Endodermal cell (in vitro differentiated cells): ENCODE data around the gene DNAH2. TPM values are rescaled to one million over a fixed set of nuclear protein-coding genes. Genes with fewer than 3 reads are reported as not detected.
A peak's percentile ranks its signal among the peaks of the same experiment; 100 is the strongest.

Source experiments
- DNase-seq: peaks from one replicate; pipeline ENCODE4 v3.0.0-alpha.2; 2017
- H3K27ac ChIP-seq: 2 replicates; pipeline ENCODE4 v1.5.1; 2013; ENCODE audit warnings: mild to moderate bottlenecking, low read depth, low read length, moderate library complexity
- H3K27me3 ChIP-seq: 2 replicates; pipeline ENCODE4 v1.6.1; 2013; ENCODE audit warnings: mild to moderate bottlenecking, low read length, moderate library complexity; ENCODE audit not compliant: insufficient read depth, control insufficient read depth, poor library complexity, severe bottlenecking
- H3K36me3 ChIP-seq: 2 replicates; pipeline ENCODE4 v1.7.0; 2013; ENCODE audit warnings: mild to moderate bottlenecking, low read length, moderate library complexity; ENCODE audit not compliant: control insufficient read depth, insufficient read depth
- H3K4me1 ChIP-seq: one replicate; pipeline ENCODE4 v1.7.0; 2013; ENCODE audit warnings: low read length; ENCODE audit not compliant: control insufficient read depth, insufficient read depth
- H3K4me3 ChIP-seq: 2 replicates; pipeline ENCODE4 v1.5.1; 2013; ENCODE audit warnings: mild to moderate bottlenecking, low read length, moderate library complexity
- H3K9ac ChIP-seq: 2 replicates; pipeline ENCODE4 v1.6.1; 2013; ENCODE audit warnings: mild to moderate bottlenecking, low read length, moderate library complexity; ENCODE audit not compliant: poor library complexity, severe bottlenecking; ENCODE audit errors: extremely low read depth
- H3K9me3 ChIP-seq: 2 replicates; pipeline ENCODE4 v1.6.1; 2013; ENCODE audit warnings: mild to moderate bottlenecking, low read length, moderate library complexity; ENCODE audit not compliant: control insufficient read depth
- H3K27ac Mint-ChIP-seq: 2 replicates; pipeline ENCODE4 v1.8.0; 2020; ENCODE audit warnings: mixed read lengths
- H3K27me3 Mint-ChIP-seq: 2 replicates; pipeline ENCODE4 v1.8.0; 2021; ENCODE audit warnings: mild to moderate bottlenecking, mixed read lengths; ENCODE audit not compliant: insufficient read depth
- H3K36me3 Mint-ChIP-seq: 2 replicates; pipeline ENCODE4 v1.8.0; 2020; ENCODE audit warnings: low read depth, mixed read lengths
- H3K4me1 Mint-ChIP-seq: 2 replicates; pipeline ENCODE4 v1.8.0; 2020; ENCODE audit warnings: mixed read lengths
- H3K4me3 Mint-ChIP-seq: 2 replicates; pipeline ENCODE4 v1.8.0; 2020; ENCODE audit warnings: mild to moderate bottlenecking, moderate library complexity, mixed read lengths
- H3K9me3 Mint-ChIP-seq: 2 replicates; pipeline ENCODE4 v1.8.0; 2020; ENCODE audit warnings: mild to moderate bottlenecking, mixed read lengths
- WGBS, 2 experiments: methylation state at CpG; one replicate each; pipeline versions ENCODE4 v1.1.5 to v1.1.7; 2013; ENCODE audit warnings: missing lambda C conversion rate in 2 of 2, mixed read lengths in 1 of 2; ENCODE audit not compliant: insufficient coverage in 1 of 2, insufficient read length in 1 of 2; 5-methylcytosine and 5-hydroxymethylcytosine counted together
- total RNA-seq, 2 donors: library from RNA; stranded (reverse); fragmentation: NEBNext Ultra II Directional in 1 of 2; extraction: Animal tissue kit (Norgen Biotek cat#: 25700) in 1 of 2; gene quantifications; 2 replicates in 1 of 2; 3 replicates in 1 of 2; pipeline ENCODE4 v1.2.1, GENCODE V29; 2021
- TF ChIP-seq, protein P1 (sequence below): fragments of 200-600 bp; sonication (generic); conservative IDR thresholded peaks from 2 replicates; pipeline ENCODE4 v1.5.0; 2021; ENCODE audit warnings: antibody characterized with exemption, mild to moderate bottlenecking

Gene DNAH2
- total RNA-seq, 2 donors from 2014 or later = 0.42 to 0.69 TPM

DNA sequence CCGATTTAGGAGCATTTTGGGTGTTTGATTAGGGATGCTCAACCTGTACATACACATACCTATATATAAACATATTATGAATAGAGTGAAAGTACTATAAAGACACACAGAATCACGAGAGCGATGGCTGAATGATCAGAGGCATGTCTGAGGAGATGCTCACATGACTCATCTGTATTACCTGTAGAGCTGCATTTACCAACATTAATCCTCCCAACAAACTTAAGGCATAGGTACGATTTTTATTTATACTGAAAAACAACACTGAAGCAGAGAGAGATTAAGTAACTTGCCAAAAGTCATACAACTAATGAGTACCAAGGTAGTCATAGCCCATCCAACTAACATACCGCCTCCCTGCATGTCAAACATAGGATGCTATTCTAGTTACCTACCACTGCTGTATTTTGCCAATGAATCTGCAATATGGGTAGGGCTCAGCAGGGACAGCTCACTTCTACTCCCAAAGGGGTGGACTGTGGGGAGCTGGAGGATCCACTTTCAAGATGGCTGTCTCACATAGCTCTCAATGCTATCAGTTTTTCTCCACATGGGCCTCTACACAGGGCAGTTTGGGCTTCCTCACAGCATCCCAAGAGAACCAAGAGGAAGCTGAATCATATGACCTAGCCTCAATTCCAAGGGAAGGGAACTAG is 147.6 kb downstream of the DNAH2 start:
- Mint-ChIP-seq H3K27ac (no peak overlapping the region), H3K9me3 (no peaks in the 10 kb centered on the region)

DNA sequence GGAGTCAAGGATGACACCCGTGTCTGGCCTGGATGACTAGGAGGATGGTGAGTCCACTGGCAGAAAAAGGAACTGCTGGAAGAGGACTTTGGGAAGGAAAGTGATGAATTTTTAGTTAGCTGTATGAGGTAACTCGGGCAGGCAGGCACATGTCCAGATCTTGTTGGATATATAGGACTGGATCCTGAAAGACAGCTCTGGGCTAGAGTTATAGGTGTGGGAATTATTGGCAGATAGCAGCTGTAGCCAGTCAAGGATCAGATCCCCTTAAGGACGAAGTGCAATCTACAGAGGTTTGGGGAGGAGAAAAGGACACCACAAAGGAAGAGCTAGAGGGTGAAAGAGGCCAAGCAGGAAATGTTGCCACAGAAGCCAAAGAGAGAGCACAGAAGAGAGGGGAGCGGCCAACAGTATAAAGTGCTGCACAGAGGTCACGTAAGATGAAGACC is 150.4 kb downstream of the DNAH2 start:
- Histone ChIP-seq H3K9ac (no peak overlapping the region), H3K9me3 (no peaks in the 10 kb centered on the region), H3K4me3 (no peak overlapping the region), H3K4me1 (no peaks in the 10 kb centered on the region), H3K27ac (no peak overlapping the region), H3K36me3 (peaks cover 41% of the 10 kb centered on the region), H3K27me3 (no peaks in the 10 kb centered on the region)
- H3K27me3 Mint-ChIP-seq = no peaks in the 10 kb centered on the region
- 94 to 95% methylated on average over 5 of the region's 5 CpGs for WGBS, 2 experiments
- H3K36me3 Mint-ChIP-seq = peaks cover 38% of the 10 kb centered on the region
- no peak overlapping the region for H3K4me3 Mint-ChIP-seq
- TF ChIP-seq, protein P1, sequence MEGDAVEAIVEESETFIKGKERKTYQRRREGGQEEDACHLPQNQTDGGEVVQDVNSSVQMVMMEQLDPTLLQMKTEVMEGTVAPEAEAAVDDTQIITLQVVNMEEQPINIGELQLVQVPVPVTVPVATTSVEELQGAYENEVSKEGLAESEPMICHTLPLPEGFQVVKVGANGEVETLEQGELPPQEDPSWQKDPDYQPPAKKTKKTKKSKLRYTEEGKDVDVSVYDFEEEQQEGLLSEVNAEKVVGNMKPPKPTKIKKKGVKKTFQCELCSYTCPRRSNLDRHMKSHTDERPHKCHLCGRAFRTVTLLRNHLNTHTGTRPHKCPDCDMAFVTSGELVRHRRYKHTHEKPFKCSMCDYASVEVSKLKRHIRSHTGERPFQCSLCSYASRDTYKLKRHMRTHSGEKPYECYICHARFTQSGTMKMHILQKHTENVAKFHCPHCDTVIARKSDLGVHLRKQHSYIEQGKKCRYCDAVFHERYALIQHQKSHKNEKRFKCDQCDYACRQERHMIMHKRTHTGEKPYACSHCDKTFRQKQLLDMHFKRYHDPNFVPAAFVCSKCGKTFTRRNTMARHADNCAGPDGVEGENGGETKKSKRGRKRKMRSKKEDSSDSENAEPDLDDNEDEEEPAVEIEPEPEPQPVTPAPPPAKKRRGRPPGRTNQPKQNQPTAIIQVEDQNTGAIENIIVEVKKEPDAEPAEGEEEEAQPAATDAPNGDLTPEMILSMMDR = no peak
- no peak overlapping the region for H3K27ac Mint-ChIP-seq
- DNase-seq = peak; percentile 10
- no peaks in the 10 kb centered on the region for H3K9me3 Mint-ChIP-seq
- H3K4me1 Mint-ChIP-seq = peaks cover 9% of the 10 kb centered on the region

More for the DNA sequence above, 147.6 kb downstream of the DNAH2 start:
- 99% methylated on average over 4 of the region's 5 CpGs; no CpG with 5 or more reads in 1 of the 2 experiments for WGBS, 2 experiments
- no peak overlapping the region for H3K9ac ChIP-seq
- H3K36me3 ChIP-seq = peaks cover 45% of the 10 kb centered on the region
- no peak overlapping the region for H3K27ac ChIP-seq
- H3K4me3 ChIP-seq = no peak overlapping the region
- no peaks in the 10 kb centered on the region for H3K9me3 ChIP-seq
- peak; percentile 27 for DNase-seq
- Mint-ChIP-seq H3K4me3 (no peak overlapping the region), H3K4me1 (peaks cover 17% of the 10 kb centered on the region), H3K27me3 (no peaks in the 10 kb centered on the region), H3K36me3 (peaks cover 36% of the 10 kb centered on the region)
- TF ChIP-seq, protein P1 = no peak
- H3K27me3 ChIP-seq = no peaks in the 10 kb centered on the region
- H3K4me1 ChIP-seq = no peaks in the 10 kb centered on the region

DNA sequence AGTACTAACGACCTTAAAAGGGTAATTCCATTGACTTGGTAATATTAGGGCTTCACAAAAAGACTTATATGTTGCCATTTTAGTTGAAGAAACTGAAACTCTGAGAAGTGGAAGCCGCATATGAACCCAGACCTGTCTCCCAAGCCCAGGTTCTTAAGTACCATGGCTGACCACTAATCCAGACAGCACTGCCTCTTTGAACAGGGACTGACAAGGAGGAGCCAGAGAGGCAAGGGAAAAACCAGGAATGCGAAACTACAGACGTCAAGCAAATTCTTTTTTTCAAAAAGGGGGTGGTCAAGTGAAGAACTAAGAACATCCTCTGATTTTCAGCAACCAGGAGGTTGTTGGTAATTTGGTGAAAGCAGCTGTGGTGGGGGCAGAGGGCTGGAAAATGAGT is 155.5 kb downstream of the DNAH2 start:
- Mint-ChIP-seq H3K9me3 (no peaks in the 10 kb centered on the region), H3K27ac (no peak overlapping the region), H3K4me3 (no peak overlapping the region), H3K4me1 (peaks cover 2% of the 10 kb centered on the region), H3K36me3 (peaks cover 31% of the 10 kb centered on the region), H3K27me3 (no peaks in the 10 kb centered on the region)
- Histone ChIP-seq H3K27me3 (no peaks in the 10 kb centered on the region), H3K27ac (no peak overlapping the region), H3K4me3 (no peak overlapping the region), H3K9me3 (no peaks in the 10 kb centered on the region), H3K36me3 (peaks cover 62% of the 10 kb centered on the region), H3K4me1 (no peaks in the 10 kb centered on the region), H3K9ac (no peak overlapping the region)
- peak; percentile 30 for DNase-seq
- WGBS, 2 experiments = 86 to 96% methylated on average over 4 of the region's 4 CpGs
- TF ChIP-seq, protein P1 = no peak
